Psoas muscle (tissue), 8 donors: ENCODE measurements around the gene ADAMTS6. TPM values are rescaled to one million over a fixed set of nuclear protein-coding genes. Genes with fewer than 3 reads are reported as not detected.
A peak's percentile ranks its signal among the peaks of the same experiment; 100 is the strongest.

Experiments
- ATAC-seq, 4 donors: fragments of 200-7000 bp; cut with Tn5 transposase; one replicate each; pipeline ENCODE4 v1.9.1; 2020; ENCODE audit warnings: moderate library complexity in 3 of 4, mild to moderate bottlenecking in 2 of 4
- DNase-seq, 2 donors: peaks; one replicate each; pipeline ENCODE4 v3.0.0-alpha.2; 2020
- H3K27ac ChIP-seq: fragments of 200-600 bp; one replicate; pipeline ENCODE4 v1.8.0; 2022
- H3K27me3 ChIP-seq, 3 donors: fragments of 200-600 bp in 1 of 3; one replicate each; pipeline versions ENCODE4 v1.6.1 to v1.8.0; 2013 to 2022; ENCODE audit warnings: low read length in 2 of 3, mild to moderate bottlenecking in 2 of 3, moderate library complexity in 1 of 3; ENCODE audit not compliant: insufficient read depth in 3 of 3
- H3K36me3 ChIP-seq, 2 donors: fragments of 200-600 bp in 1 of 2; one replicate each; pipeline versions ENCODE4 v1.6.1 to v1.8.0; 2013 to 2022; ENCODE audit warnings: low read depth in 1 of 2, mild to moderate bottlenecking in 1 of 2, moderate library complexity in 1 of 2; ENCODE audit not compliant: insufficient read depth in 1 of 2
- H3K4me1 ChIP-seq: fragments of 200-600 bp; one replicate; pipeline ENCODE4 v1.8.0; 2022
- H3K4me3 ChIP-seq: fragments of 200-600 bp; one replicate; pipeline ENCODE4 v1.8.0; 2022; ENCODE audit warnings: mild to moderate bottlenecking
- H3K9me3 ChIP-seq: fragments of 200-600 bp; one replicate; pipeline ENCODE4 v1.8.0; 2022
- WGBS, 3 donors: extraction: QIAGEN DNeasy Blood & Tissue Kit; methylation state at CpG; one replicate each; pipeline versions ENCODE4 v1.1.6 to v1.1.7; 2013; 5-methylcytosine and 5-hydroxymethylcytosine counted together
- intact Hi-C, 2 donors: fragments of 100-400 bp; cut with DNase I; formaldehyde crosslinking; loops; one replicate each; pipeline versions ENCODE4 v1.11.0 to v1.14.2; 2022
- polyA plus RNA-seq, 3 donors: library from polyadenylated mRNA; stranded (reverse); fragments of 200-250 nt; gene quantifications; one replicate each; pipeline ENCODE4 v1.2.3, GENCODE V29; 2013
- total RNA-seq, 4 donors: library from RNA; stranded (reverse); fragmentation: NEBNext Ultra II Directional in 2 of 4; extraction: Animal tissue kit (Norgen Biotek cat#: 25700) in 2 of 4; gene quantifications; one replicate each; pipeline versions ENCODE4 v1.2.1 to v1.2.4, GENCODE V29; 2021 to 2023
- TF ChIP-seq, protein P1 (sequence below): fragments of 200-600 bp; IDR thresholded peaks from one replicate; pipeline ENCODE4 v1.8.0; 2022; ENCODE audit warnings: antibody characterized with exemption
- donor health status: healthy with polysubstance abuse.
- donor health status: DM: no; HTN: no; CAD: no; lungs with moderate emphysema.
- donor health status: Bipolar disorder and iron deficiency.
- donor health status: healthy.
- donor health status: DM: yes; HTN: yes; CAD: no.
- donor health status: DM: no; HTN: no; CAD: no.
- donor health status: DM: no; HTN: no; CAD: no.
- donor health status: DM: yes; HTN: yes; CAD: no.

ADAMTS6 gene
- total and polyA plus RNA-seq, 7 donors = 0.06 to 0.59 (median 0.24) TPM

DNA sequence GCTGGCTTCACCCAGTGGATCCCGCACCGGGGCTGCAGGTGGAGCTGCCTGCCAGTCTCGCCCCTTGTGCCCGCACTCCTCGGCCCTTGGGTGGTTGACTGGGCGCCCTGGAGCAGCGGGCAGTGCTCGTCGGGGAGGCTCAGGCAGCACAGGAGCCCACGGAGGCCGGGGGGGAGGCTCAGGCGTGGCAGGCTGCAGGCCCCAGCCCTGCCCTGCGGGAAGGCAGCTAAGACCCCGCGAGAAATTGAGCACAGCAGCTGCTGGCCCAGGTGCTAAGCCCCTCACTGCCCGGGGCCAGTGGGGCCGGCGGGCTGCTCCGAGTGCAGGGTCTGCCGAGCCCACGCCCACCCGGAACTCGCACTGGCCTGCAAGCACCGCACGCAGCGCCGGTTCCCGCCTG, 3.7 kb upstream of the ADAMTS6 start:
- Histone ChIP-seq H3K4me1 (peaks cover 5% of the 10 kb centered on the region), H3K27me3 (no peaks in the 10 kb centered on the region), H3K36me3 (no peaks in the 10 kb centered on the region), H3K9me3 (no peaks in the 10 kb centered on the region), H3K4me3 (no peak overlapping the region), H3K27ac (no peak overlapping the region)
- TF ChIP-seq, protein P1, sequence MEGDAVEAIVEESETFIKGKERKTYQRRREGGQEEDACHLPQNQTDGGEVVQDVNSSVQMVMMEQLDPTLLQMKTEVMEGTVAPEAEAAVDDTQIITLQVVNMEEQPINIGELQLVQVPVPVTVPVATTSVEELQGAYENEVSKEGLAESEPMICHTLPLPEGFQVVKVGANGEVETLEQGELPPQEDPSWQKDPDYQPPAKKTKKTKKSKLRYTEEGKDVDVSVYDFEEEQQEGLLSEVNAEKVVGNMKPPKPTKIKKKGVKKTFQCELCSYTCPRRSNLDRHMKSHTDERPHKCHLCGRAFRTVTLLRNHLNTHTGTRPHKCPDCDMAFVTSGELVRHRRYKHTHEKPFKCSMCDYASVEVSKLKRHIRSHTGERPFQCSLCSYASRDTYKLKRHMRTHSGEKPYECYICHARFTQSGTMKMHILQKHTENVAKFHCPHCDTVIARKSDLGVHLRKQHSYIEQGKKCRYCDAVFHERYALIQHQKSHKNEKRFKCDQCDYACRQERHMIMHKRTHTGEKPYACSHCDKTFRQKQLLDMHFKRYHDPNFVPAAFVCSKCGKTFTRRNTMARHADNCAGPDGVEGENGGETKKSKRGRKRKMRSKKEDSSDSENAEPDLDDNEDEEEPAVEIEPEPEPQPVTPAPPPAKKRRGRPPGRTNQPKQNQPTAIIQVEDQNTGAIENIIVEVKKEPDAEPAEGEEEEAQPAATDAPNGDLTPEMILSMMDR = no peak
- 89 to 97% (median 96%) methylated on average over 20 to 28 of the region's 28 CpGs for WGBS, 3 donors
- no peak for ATAC-seq
- intact Hi-C loops = loop anchor here in 1 of 2 donors (10.0 kb wide), 1 partner anchor 531 kb away; no protein-coding TSS in a partner anchor
- no peak for DNase-seq

DNA sequence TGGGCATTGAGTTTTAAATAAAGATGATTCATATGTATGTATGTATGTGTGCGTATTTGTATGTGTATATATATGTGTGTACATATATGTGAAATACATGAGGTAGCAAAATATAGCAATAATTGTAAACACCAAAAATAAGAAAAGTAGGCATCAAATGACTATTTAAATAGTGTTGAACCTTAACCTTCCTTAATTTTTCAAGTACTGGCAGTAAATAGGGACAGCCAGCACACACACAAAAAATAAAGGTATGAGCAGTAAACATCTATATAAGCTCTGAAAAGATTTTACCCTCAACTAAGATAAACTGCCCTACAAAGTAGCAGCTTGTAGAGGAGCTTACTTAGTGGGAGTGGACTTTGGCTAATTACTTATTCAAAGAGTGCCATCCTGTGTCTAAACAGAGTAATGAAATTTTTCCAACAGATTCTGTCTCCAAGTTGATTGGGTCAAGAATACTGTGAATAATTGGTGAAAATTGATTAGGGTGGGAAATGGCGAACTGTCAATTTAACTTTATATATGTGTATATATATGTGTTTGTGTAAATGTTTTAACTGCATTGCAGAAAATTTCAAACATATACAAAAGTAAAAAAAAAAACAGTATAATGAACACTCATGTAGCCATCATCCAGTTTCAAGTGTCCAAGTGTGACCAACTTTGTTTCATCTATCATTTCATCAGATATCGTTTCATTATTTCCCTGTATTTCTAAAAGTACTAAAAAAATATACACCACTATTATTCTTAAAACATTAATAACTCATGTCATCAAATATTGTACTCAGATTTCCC, 2.0 kb upstream of the ADAMTS6 start:
- no peaks in the 10 kb centered on the region for H3K27me3 ChIP-seq
- ATAC-seq = peak; percentile 69 to 79 (median 78)
- intact Hi-C loops = loop anchor here (1.0 to 10.0 kb wide), 6 partner anchors 381 to 846 kb away; no protein-coding TSS in a partner anchor
- TF ChIP-seq, protein P1 = peak; percentile 69
- no peaks in the 10 kb centered on the region for H3K9me3 ChIP-seq
- peak overlapping the region; percentile 83 for H3K27ac ChIP-seq
- H3K4me3 ChIP-seq = peak overlapping the region; percentile 67
- H3K4me1 ChIP-seq = peaks cover 13% of the 10 kb centered on the region
- no peaks in the 10 kb centered on the region for H3K36me3 ChIP-seq
- no peak for DNase-seq
- WGBS, 3 donors = 12 to 27% (median 16%) methylated on average over 3 of the region's 3 CpGs

DNA sequence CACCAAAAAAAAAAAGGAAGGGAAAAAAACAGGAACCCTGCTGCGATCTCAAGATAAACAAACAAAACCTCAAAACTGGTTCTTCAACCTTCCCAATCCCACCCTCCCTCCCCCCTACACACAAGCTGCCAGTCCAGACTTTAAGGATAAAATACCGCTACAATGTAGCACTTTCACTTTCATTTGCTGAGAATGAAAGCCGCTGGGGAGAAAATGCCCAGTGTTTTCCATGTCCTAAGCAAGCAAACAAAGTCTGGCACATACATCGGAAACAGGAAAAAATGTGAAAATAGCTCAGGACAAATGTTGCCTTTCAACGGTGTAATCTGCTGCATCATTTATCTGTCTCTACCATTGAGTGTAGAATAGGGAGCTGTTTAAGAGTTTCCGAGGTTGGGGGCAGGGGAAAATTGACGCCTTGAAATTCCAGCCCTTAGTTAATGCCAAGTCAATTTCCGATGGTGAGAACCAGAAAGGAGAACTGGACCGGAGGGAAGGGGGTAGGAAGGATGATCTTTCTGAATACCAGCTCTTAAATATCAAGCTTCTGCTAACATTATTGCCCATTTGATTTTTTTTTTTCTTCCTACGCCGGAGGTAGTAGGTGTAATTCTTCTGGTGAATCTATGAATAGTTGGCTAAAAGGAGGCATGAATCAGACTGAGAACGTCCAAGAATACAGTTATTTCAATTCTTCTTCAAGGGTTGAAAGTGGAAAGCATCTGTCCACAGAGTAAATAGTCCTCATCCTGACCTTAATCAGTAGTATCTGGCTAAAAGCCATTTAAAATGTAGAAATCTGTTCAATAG, 1.2 kb upstream of the ADAMTS6 start:
- 0% methylated on average over 12 of the region's 12 CpGs for WGBS, 3 donors
- intact Hi-C loops = loop anchor here (1.0 to 10.0 kb wide), 6 partner anchors 381 to 846 kb away; no protein-coding TSS in a partner anchor
- no peaks in the 10 kb centered on the region for H3K27me3 ChIP-seq
- H3K4me3 ChIP-seq = peak overlapping the region; percentile 67
- no peaks in the 10 kb centered on the region for H3K9me3 ChIP-seq
- TF ChIP-seq, protein P1 = no peak
- H3K36me3 ChIP-seq = no peaks in the 10 kb centered on the region
- H3K27ac ChIP-seq = peak overlapping the region; percentile 83
- DNase-seq (no peak), ATAC-seq (peak in 3 of 4 donors; percentile 32 to 52 (median 37))
- peaks cover 13% of the 10 kb centered on the region for H3K4me1 ChIP-seq

DNA sequence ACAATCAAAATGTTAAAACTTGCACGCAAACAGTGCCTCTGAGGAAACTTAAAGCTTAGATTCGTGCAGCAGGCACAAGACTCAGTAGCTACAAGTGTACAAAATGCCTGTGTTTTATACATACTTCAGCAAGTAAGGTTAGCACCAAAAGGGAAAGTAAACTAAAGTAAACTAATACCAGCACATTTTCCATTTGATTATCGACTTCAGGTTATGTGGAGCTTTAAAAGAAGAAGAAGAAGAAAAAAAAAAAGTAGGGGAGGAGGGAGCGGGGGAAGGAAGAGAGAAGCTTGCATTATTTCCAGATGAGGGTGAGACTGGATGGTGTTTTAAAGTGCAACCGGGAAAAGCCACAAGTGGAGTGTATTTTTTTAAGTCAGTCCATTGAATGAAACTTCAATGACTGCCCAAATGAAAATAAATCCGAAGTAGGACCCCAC, 596 bp upstream of the ADAMTS6 start:
- Histone ChIP-seq H3K9me3 (no peaks in the 10 kb centered on the region), H3K27me3 (no peaks in the 10 kb centered on the region), H3K4me1 (peaks cover 13% of the 10 kb centered on the region), H3K4me3 (peak overlapping the region; percentile 67), H3K27ac (peak overlapping the region; percentile 83), H3K36me3 (no peaks in the 10 kb centered on the region)
- 0 to 1% (median 1%) methylated on average over 6 of the region's 6 CpGs for WGBS, 3 donors
- DNase-seq = no peak
- TF ChIP-seq, protein P1 = no peak
- peak in 2 of 4 donors; percentile 20 to 32 for ATAC-seq
- intact Hi-C loops = loop anchor here (2.0 to 10.0 kb wide), 5 partner anchors 380 to 845 kb away; no protein-coding TSS in a partner anchor
